CD4-positive, alpha-beta memory T cell (primary cell): ENCODE results near the gene PALLD. TPM values are rescaled to one million over a fixed set of nuclear protein-coding genes. Genes with fewer than 3 reads are reported as not detected.

Experiments used
- CTCF ChIA-PET: fragments of 350-600 bp; sonication (Branson Sonifier 250); formaldehyde crosslinking; loops from one replicate; lab custom pipeline; 2021; ENCODE audit warnings: inconsistent platforms; ENCODE audit not compliant: partially characterized antibody; lab: Charles Lee
- POLR2A ChIA-PET: fragments of 350-600 bp; sonication (Branson Sonifier 250); formaldehyde crosslinking; loops from one replicate; lab custom pipeline; 2021; ENCODE audit not compliant: partially characterized antibody; lab: Charles Lee
- DNase-seq, 5 donors: peaks; one replicate each; pipeline versions ENCODE4 v3.0.0 to v3.0.0-alpha.2; 2020 to 2022; ENCODE audit warnings: mixed read lengths in 1 of 5
- H3K27ac ChIP-seq: one replicate; pipeline ENCODE4 v1.7.0; 2013; ENCODE audit warnings: low read depth, low read length
- H3K27me3 ChIP-seq: 2 replicates; pipeline ENCODE4 v1.7.0; 2013; ENCODE audit warnings: mild to moderate bottlenecking, low read length, moderate library complexity; ENCODE audit not compliant: insufficient read depth
- H3K36me3 ChIP-seq: 2 replicates; pipeline ENCODE4 v1.7.0; 2013; ENCODE audit warnings: mild to moderate bottlenecking, low read length, moderate library complexity; ENCODE audit not compliant: insufficient read depth
- H3K4me1 ChIP-seq: 2 replicates; pipeline ENCODE4 v1.7.0; 2013; ENCODE audit warnings: mild to moderate bottlenecking, low read length, moderate library complexity; ENCODE audit not compliant: insufficient read depth
- H3K4me3 ChIP-seq, 2 donors: one replicate each; pipeline ENCODE4 v1.7.0; 2013; ENCODE audit warnings: low read length in 2 of 2, mild to moderate bottlenecking in 1 of 2
- H3K9me3 ChIP-seq, 2 donors: one replicate each; pipeline ENCODE4 v1.7.0; 2013; ENCODE audit warnings: low read length in 2 of 2, control low read depth in 1 of 2; ENCODE audit not compliant: control insufficient read depth in 1 of 2
- H3K27ac Mint-ChIP-seq, 7 donors: one replicate each; pipeline ENCODE4 v1.8.0; 2020 to 2021; ENCODE audit warnings: mixed read lengths in 7 of 7, mild to moderate bottlenecking in 6 of 7, inconsistent platforms in 3 of 7, moderate library complexity in 3 of 7
- H3K27me3 Mint-ChIP-seq, 2 donors: one replicate each; pipeline ENCODE4 v1.8.0; 2020 to 2021; ENCODE audit warnings: mixed read lengths in 2 of 2
- H3K36me3 Mint-ChIP-seq, 2 donors: one replicate each; pipeline ENCODE4 v1.8.0; 2020 to 2021; ENCODE audit warnings: mixed read lengths in 2 of 2, inconsistent platforms in 1 of 2, mild to moderate bottlenecking in 1 of 2
- H3K4me1 Mint-ChIP-seq, 4 donors: one replicate each; pipeline ENCODE4 v1.8.0; 2020 to 2021; ENCODE audit warnings: mixed read lengths in 4 of 4, mild to moderate bottlenecking in 1 of 4
- H3K4me3 Mint-ChIP-seq, 8 donors: one replicate each; pipeline ENCODE4 v1.8.0; 2020 to 2021; ENCODE audit warnings: mixed read lengths in 8 of 8, mild to moderate bottlenecking in 7 of 8, moderate library complexity in 6 of 8, inconsistent platforms in 3 of 8
- H3K9me3 Mint-ChIP-seq, 8 donors: one replicate each; pipeline ENCODE4 v1.8.0; 2020 to 2021; ENCODE audit warnings: mixed read lengths in 8 of 8, mild to moderate bottlenecking in 5 of 8, inconsistent platforms in 3 of 8, moderate library complexity in 1 of 8
- intact Hi-C: fragments of 100-400 bp; cut with micrococcal nuclease; formaldehyde crosslinking; loops from one replicate; pipeline ENCODE4 v1.15.1; 2023
- polyA plus RNA-seq, 2 donors: library from polyadenylated mRNA; unstranded; fragments of 300-500 nt; fragmentation: Illumina TruSeq; gene quantifications; one replicate each; pipeline ENCODE4 v1.2.3, GENCODE V29; 2021
- total RNA-seq, 2 experiments: library from RNA; stranded (reverse); gene quantifications; one replicate each; pipeline ENCODE4 v1.2.3, GENCODE V29; 2021

The PALLD gene
- total and polyA plus RNA-seq, 4 experiments from 2014 or later: 0.55 to 1.4 (median 1.0) TPM; not detected in 1

- Mint-ChIP-seq H3K27me3 (peaks cover 8 to 14% of the 10 kb centered on the region in 2 donors), H3K4me1 (peaks cover 0 to 5% (median 2%) of the 10 kb centered on the region in 4 donors), H3K4me3 (no peak overlapping the region), H3K36me3 (no peaks in the 10 kb centered on the region), H3K27ac (no peak overlapping the region), H3K9me3 (no peaks in the 10 kb centered on the region)
- DNase-seq: no peak
- Histone ChIP-seq H3K4me3 (no peak overlapping the region), H3K4me1 (no peaks in the 10 kb centered on the region), H3K36me3 (no peaks in the 10 kb centered on the region), H3K27ac (no peak overlapping the region), H3K27me3 (no peaks in the 10 kb centered on the region), H3K9me3 (no peaks in the 10 kb centered on the region)
- intact Hi-C loops: no loop called here
- ChIA-PET CTCF (no interaction called here), POLR2A (no interaction called here)
Measured at GRCh38 chr4:168540503-168541265, 43.8 kb downstream of the PALLD start.

GRCh38 chr4:168541266-168541953, 44.6 kb downstream of the PALLD start:
- no peak for DNase-seq
- no peaks in the 10 kb centered on the region for H3K36me3 Mint-ChIP-seq
- Histone ChIP-seq H3K27me3 (no peaks in the 10 kb centered on the region), H3K4me3 (no peak overlapping the region), H3K36me3 (no peaks in the 10 kb centered on the region), H3K4me1 (no peaks in the 10 kb centered on the region), H3K9me3 (no peaks in the 10 kb centered on the region), H3K27ac (no peak overlapping the region)
- intact Hi-C loops: no loop called here
- no peak overlapping the region for H3K4me3 Mint-ChIP-seq
- CTCF ChIA-PET: no interaction called here
- no peaks in the 10 kb centered on the region for H3K9me3 Mint-ChIP-seq
- no peak overlapping the region for H3K27ac Mint-ChIP-seq
- H3K27me3 Mint-ChIP-seq: peaks cover 10 to 13% of the 10 kb centered on the region in 2 donors
- H3K4me1 Mint-ChIP-seq: peaks cover 0 to 3% (median 1%) of the 10 kb centered on the region in 4 donors
- POLR2A ChIA-PET: no interaction called here

- ChIA-PET CTCF (no interaction called here), POLR2A (no interaction called here)
- H3K27me3 ChIP-seq: no peaks in the 10 kb centered on the region
- H3K27me3 Mint-ChIP-seq: peaks cover 2 to 7% of the 10 kb centered on the region in 2 donors
- no peaks in the 10 kb centered on the region for H3K9me3 Mint-ChIP-seq
- DNase-seq: no peak
- H3K9me3 ChIP-seq: no peaks in the 10 kb centered on the region
- H3K4me3 Mint-ChIP-seq: no peak overlapping the region
- no peaks in the 10 kb centered on the region for H3K4me1 ChIP-seq
- H3K4me1 Mint-ChIP-seq: peaks cover 0 to 1% (median 0%) of the 10 kb centered on the region in 4 donors
- no peak overlapping the region for H3K4me3 ChIP-seq
- H3K36me3 Mint-ChIP-seq: no peaks in the 10 kb centered on the region
- H3K27ac Mint-ChIP-seq: no peak overlapping the region
- intact Hi-C loops: no loop called here
- no peak overlapping the region for H3K27ac ChIP-seq
- no peaks in the 10 kb centered on the region for H3K36me3 ChIP-seq
Measured at GRCh38 chr4:168549143-168549542, 52.3 kb downstream of the PALLD start.

- Mint-ChIP-seq H3K27me3 (peaks cover 2 to 6% of the 10 kb centered on the region in 2 donors), H3K36me3 (no peaks in the 10 kb centered on the region), H3K4me1 (peaks cover 0 to 1% (median 0%) of the 10 kb centered on the region in 4 donors), H3K9me3 (no peaks in the 10 kb centered on the region), H3K4me3 (no peak overlapping the region), H3K27ac (no peak overlapping the region)
- Histone ChIP-seq H3K27ac (no peak overlapping the region), H3K4me3 (no peak overlapping the region), H3K9me3 (no peaks in the 10 kb centered on the region), H3K27me3 (no peaks in the 10 kb centered on the region), H3K4me1 (no peaks in the 10 kb centered on the region), H3K36me3 (no peaks in the 10 kb centered on the region)
- no peak for DNase-seq
- CTCF ChIA-PET: no interaction called here
- intact Hi-C loops: no loop called here
- POLR2A ChIA-PET: no interaction called here
Measured at GRCh38 chr4:168550064-168550766, 53.4 kb downstream of the PALLD start.

GRCh38 chr4:168551211-168551610, 54.4 kb downstream of the PALLD start:
- no peak overlapping the region for H3K27ac ChIP-seq
- intact Hi-C loops: no loop called here
- no peaks in the 10 kb centered on the region for H3K4me1 ChIP-seq
- no peak for DNase-seq
- H3K4me3 Mint-ChIP-seq: no peak overlapping the region
- H3K27ac Mint-ChIP-seq: no peak overlapping the region
- H3K36me3 ChIP-seq: no peaks in the 10 kb centered on the region
- no peaks in the 10 kb centered on the region for H3K9me3 Mint-ChIP-seq
- H3K4me1 Mint-ChIP-seq: no peaks in the 10 kb centered on the region
- no peaks in the 10 kb centered on the region for H3K36me3 Mint-ChIP-seq
- H3K27me3 ChIP-seq: no peaks in the 10 kb centered on the region
- ChIA-PET POLR2A (no interaction called here), CTCF (interaction anchor here (1.7 kb wide), 2 partner anchors 136 to 246 kb away, joined by 3 to 4 read pairs; no protein-coding TSS in a partner anchor)
- H3K9me3 ChIP-seq: no peaks in the 10 kb centered on the region
- peaks cover 0 to 3% of the 10 kb centered on the region in 2 donors for H3K27me3 Mint-ChIP-seq
- no peak overlapping the region for H3K4me3 ChIP-seq

GRCh38 chr4:168551945-168552695, 55.3 kb downstream of the PALLD start:
- CTCF ChIA-PET: interaction anchor here (0.6 to 1.7 kb wide), 4 partner anchors 50 to 889 kb away, joined by 3 to 4 read pairs (median 3); no protein-coding TSS in a partner anchor
- no peaks in the 10 kb centered on the region for H3K27me3 ChIP-seq
- Mint-ChIP-seq H3K27ac (no peak overlapping the region), H3K9me3 (no peaks in the 10 kb centered on the region), H3K36me3 (no peaks in the 10 kb centered on the region), H3K27me3 (peaks cover 0 to 5% of the 10 kb centered on the region in 2 donors), H3K4me3 (no peak overlapping the region), H3K4me1 (no peaks in the 10 kb centered on the region)
- no peaks in the 10 kb centered on the region for H3K9me3 ChIP-seq
- peak in 4 of 5 donors; percentile 11 to 29 (median 23) for DNase-seq
- intact Hi-C loops: no loop called here
- H3K4me1 ChIP-seq: no peaks in the 10 kb centered on the region
- H3K36me3 ChIP-seq: no peaks in the 10 kb centered on the region
- POLR2A ChIA-PET: no interaction called here
- H3K27ac ChIP-seq: no peak overlapping the region
- H3K4me3 ChIP-seq: no peak overlapping the region
